ENCODE data around the gene KIR3DL2.
"Not testable (repeated sequence)": the region's sequence is repeated elsewhere in the genome, so short reads cannot be mapped to it uniquely, and the experiment has no call there.

Gene KIR3DL2

GRCh38 chr19:54873990-54874389 is 23.7 kb downstream of the KIR3DL2 start, which contains the start of gene FCAR:
Gene FCAR (plus strand): TSS chr19:54874235. CDS start chr19:54874290, 55 bp downstream.
- DNase-seq: no peak

- no peak for DNase-seq
Measured at GRCh38 chr19:54875506-54875905, 25.3 kb downstream of the KIR3DL2 start.

GRCh38 chr19:54877471-54877870 is 27.2 kb downstream of the KIR3DL2 start:
- DNase-seq: no peak

- no peak for DNase-seq
Measured at GRCh38 chr19:54881884-54882283, 31.6 kb downstream of the KIR3DL2 start.

- DNase-seq: no peak
Measured at GRCh38 chr19:54882758-54883157, 32.5 kb downstream of the KIR3DL2 start.

- DNase-seq: no peak
Measured at GRCh38 chr19:54883228-54883627, 33.0 kb downstream of the KIR3DL2 start.

GRCh38 chr19:54888239-54888638 is 38.0 kb downstream of the KIR3DL2 start:
- no peak for DNase-seq

GRCh38 chr19:54889566-54889965 is 39.3 kb downstream of the KIR3DL2 start:
- no peak for DNase-seq

- no peak for DNase-seq
Measured at GRCh38 chr19:54893406-54893805, 43.2 kb downstream of the KIR3DL2 start.

- DNase-seq: not testable (repeated sequence)
Measured at GRCh38 chr19:54894106-54894505, 43.9 kb downstream of the KIR3DL2 start.

GRCh38 chr19:54896036-54896435 is 45.8 kb downstream of the KIR3DL2 start:
- no peak for DNase-seq

GRCh38 chr19:54898685-54899084 is 48.4 kb downstream of the KIR3DL2 start:
- DNase-seq: not testable (repeated sequence)

GRCh38 chr19:54899646-54900045 is 49.4 kb downstream of the KIR3DL2 start:
- not testable (repeated sequence) for DNase-seq

GRCh38 chr19:54901153-54901552 is 50.9 kb downstream of the KIR3DL2 start:
- not testable (repeated sequence) for DNase-seq

GRCh38 chr19:54902061-54902460 is 51.8 kb downstream of the KIR3DL2 start:
- DNase-seq: no peak

- DNase-seq: no peak
Measured at GRCh38 chr19:54903303-54903702, 53.1 kb downstream of the KIR3DL2 start.

- not testable (repeated sequence) for DNase-seq
Measured at GRCh38 chr19:54904261-54904660, 54.0 kb downstream of the KIR3DL2 start.

GRCh38 chr19:54905421-54905802 is 55.2 kb downstream of the KIR3DL2 start:
- DNase-seq: no peak

- no peak for DNase-seq
Measured at GRCh38 chr19:54905803-54906511, 55.7 kb downstream of the KIR3DL2 start, which contains the start of gene NCR1. Gene NCR1 (plus strand): TSS chr19:54906148. CDS start chr19:54906188, 40 bp downstream.

- DNase-seq: no peak
Measured at GRCh38 chr19:54906819-54907218, 56.6 kb downstream of the KIR3DL2 start.

GRCh38 chr19:54907899-54908298 is 57.7 kb downstream of the KIR3DL2 start:
- not testable (repeated sequence) for DNase-seq

Data from stimulated activated naive CD4-positive, alpha-beta T cell treated with Interleukin-2 at 50 U/mL for 16 hours (primary cell).